ENCODE data around the gene TCF12. TPM values are rescaled to one million over a fixed set of nuclear protein-coding genes. Genes with fewer than 3 reads are reported as not detected.

The TCF12 gene
- total RNA-seq, 3 donors from 2014 or later (not counting 1 experiment from before 2014, with no cell fraction given), result 84.1 to 111 (median 107) TPM

DNA sequence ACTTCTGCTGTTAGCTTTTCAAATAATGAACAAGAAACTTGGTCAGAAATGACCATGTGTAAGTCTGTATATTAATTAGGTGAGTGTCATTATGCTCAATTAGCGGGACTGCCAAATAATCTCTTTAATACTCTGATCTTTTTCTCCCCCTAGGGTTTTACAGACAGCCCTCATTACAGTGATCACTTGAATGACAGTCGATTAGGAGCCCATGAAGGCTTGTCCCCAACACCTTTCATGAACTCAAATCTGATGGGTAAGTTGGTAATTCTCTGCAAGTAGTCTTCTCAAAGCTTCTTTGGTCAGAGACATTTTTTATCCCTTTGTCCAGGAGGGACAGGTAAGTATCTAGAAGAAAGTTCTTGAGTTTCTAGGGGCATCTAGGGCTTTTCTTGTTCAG, 173.2 kb downstream of the TCF12 start:
- DNase-seq (no peak), ATAC-seq (no peak)
- Histone ChIP-seq H3K4me3 (ENCODE audit: low read length) (no peak overlapping the region), H3K36me3 (ENCODE audit: control insufficient read depth, insufficient read depth, low read length) (peaks cover 2% of the 10 kb centered on the region), H3K4me1 (ENCODE audit: control insufficient read depth, insufficient read depth, low read length) (no peaks in the 10 kb centered on the region), H3K27ac (ENCODE audit: low read length) (no peak overlapping the region), H3K9me3 (ENCODE audit: control insufficient read depth, insufficient read depth, low read length) (no peaks in the 10 kb centered on the region), H3K27me3 (ENCODE audit: control insufficient read depth, insufficient read depth, low read length) (no peaks in the 10 kb centered on the region)
- Mint-ChIP-seq H3K4me3 (no peak overlapping the region), H3K9me3 (no peaks in the 10 kb centered on the region), H3K27ac (peak overlapping the region; percentile 19 to 49), H3K36me3 (no peaks in the 10 kb centered on the region), H3K27me3 (ENCODE audit: low read depth in 2 of 2) (no peaks in the 10 kb centered on the region), H3K4me1 (peaks cover 28 to 30% of the 10 kb centered on the region in 2 donors)
- intact Hi-C loops (cut with micrococcal nuclease), result no loop called here
- WGBS (ENCODE audit: insufficient coverage), result 100% methylated on average over 1 of the region's 2 CpGs
- TF ChIP-seq, protein P1, sequence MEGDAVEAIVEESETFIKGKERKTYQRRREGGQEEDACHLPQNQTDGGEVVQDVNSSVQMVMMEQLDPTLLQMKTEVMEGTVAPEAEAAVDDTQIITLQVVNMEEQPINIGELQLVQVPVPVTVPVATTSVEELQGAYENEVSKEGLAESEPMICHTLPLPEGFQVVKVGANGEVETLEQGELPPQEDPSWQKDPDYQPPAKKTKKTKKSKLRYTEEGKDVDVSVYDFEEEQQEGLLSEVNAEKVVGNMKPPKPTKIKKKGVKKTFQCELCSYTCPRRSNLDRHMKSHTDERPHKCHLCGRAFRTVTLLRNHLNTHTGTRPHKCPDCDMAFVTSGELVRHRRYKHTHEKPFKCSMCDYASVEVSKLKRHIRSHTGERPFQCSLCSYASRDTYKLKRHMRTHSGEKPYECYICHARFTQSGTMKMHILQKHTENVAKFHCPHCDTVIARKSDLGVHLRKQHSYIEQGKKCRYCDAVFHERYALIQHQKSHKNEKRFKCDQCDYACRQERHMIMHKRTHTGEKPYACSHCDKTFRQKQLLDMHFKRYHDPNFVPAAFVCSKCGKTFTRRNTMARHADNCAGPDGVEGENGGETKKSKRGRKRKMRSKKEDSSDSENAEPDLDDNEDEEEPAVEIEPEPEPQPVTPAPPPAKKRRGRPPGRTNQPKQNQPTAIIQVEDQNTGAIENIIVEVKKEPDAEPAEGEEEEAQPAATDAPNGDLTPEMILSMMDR (IDR thresholded peaks at IDR 0.05), result no peak

DNA sequence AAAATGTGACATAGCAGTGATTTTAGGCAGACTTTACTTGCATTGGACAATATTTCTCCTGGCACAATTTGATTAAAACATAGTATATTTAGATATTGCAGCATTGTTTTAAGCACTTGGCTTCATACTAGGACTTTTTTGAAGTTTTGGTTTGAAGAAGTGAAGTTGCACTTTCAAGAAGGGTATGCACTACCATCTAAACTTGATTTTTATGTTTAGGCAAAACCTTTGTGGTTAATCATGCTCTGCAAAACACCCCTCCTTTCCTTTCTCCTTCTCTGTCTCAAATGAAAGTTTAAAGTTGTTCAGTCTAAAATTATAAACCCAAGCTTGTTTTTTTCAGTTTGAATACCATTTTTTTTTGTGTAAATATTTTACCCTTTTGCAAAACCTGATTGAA, 173.8 kb downstream of the TCF12 start:
- TF ChIP-seq, protein P1 (IDR thresholded peaks at IDR 0.05), result no peak
- peak overlapping the region in 1 of 2 donors; percentile 49 for H3K27ac Mint-ChIP-seq
- ATAC-seq (no peak), DNase-seq (no peak)
- Histone ChIP-seq H3K4me1 (ENCODE audit: control insufficient read depth, insufficient read depth, low read length) (no peaks in the 10 kb centered on the region), H3K27ac (ENCODE audit: low read length) (no peak overlapping the region), H3K9me3 (ENCODE audit: control insufficient read depth, insufficient read depth, low read length) (no peaks in the 10 kb centered on the region), H3K4me3 (ENCODE audit: low read length) (no peak overlapping the region), H3K27me3 (ENCODE audit: control insufficient read depth, insufficient read depth, low read length) (no peaks in the 10 kb centered on the region), H3K36me3 (ENCODE audit: control insufficient read depth, insufficient read depth, low read length) (peaks cover 2% of the 10 kb centered on the region)
- no peaks in the 10 kb centered on the region for H3K9me3 Mint-ChIP-seq
- no peak overlapping the region for H3K4me3 Mint-ChIP-seq
- H3K4me1 Mint-ChIP-seq, result peaks cover 28 to 30% of the 10 kb centered on the region in 2 donors
- intact Hi-C loops (cut with micrococcal nuclease), result no loop called here
- no peaks in the 10 kb centered on the region for H3K27me3 Mint-ChIP-seq (ENCODE audit: low read depth in 2 of 2)
- H3K36me3 Mint-ChIP-seq, result no peaks in the 10 kb centered on the region

DNA sequence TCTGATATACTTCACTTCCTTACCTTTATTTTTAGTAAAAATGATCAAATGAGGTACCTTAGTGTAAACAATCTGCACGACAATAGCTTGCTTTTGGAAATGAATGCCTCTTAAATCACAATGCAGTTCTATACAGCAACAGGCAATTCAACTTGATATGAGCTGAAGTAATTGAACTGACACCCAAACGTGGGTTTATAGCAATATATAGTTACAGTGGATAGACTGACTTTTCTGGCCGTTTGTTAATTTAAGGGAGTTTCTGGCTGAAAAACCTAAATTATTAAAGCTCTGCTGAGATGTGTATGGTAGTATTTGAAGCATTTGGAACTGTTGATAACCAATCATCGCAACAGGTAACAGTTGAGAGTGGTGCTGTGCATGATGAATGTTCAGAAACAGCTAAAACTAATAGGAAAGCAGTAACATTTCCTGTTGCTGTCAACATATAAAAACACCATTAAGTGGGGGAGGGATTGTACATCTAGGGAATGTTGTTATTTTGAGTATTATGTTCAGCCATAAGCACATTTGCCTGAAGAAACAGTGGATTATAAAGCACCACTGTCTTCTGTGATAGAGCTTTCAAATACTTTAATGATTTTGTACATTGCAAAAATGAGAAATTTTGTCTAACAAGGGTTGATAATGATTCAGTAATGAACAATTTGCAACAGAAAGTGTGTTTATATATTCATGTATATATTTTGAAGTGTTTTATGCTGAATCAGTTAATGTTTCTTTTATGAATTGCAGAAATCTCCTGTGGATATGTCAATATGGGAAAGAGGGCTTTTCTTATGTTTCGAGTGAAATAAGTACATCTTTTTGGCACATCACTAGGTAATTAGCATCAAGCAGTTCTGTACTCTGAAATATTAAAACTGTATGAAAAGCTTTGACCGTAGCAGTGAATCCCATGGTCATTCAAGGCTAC, 176.1 kb downstream of the TCF12 start:
- Mint-ChIP-seq H3K4me3 (no peak overlapping the region), H3K27ac (no peak overlapping the region), H3K27me3 (ENCODE audit: low read depth in 2 of 2) (no peaks in the 10 kb centered on the region), H3K36me3 (no peaks in the 10 kb centered on the region), H3K9me3 (no peaks in the 10 kb centered on the region), H3K4me1 (peaks cover 26 to 28% of the 10 kb centered on the region in 2 donors)
- Histone ChIP-seq H3K27me3 (ENCODE audit: control insufficient read depth, insufficient read depth, low read length) (no peaks in the 10 kb centered on the region), H3K9me3 (ENCODE audit: control insufficient read depth, insufficient read depth, low read length) (no peaks in the 10 kb centered on the region), H3K4me3 (ENCODE audit: low read length) (no peak overlapping the region), H3K36me3 (ENCODE audit: control insufficient read depth, insufficient read depth, low read length) (peaks cover 2% of the 10 kb centered on the region), H3K4me1 (ENCODE audit: control insufficient read depth, insufficient read depth, low read length) (no peaks in the 10 kb centered on the region), H3K27ac (ENCODE audit: low read length) (no peak overlapping the region)
- intact Hi-C loops (cut with micrococcal nuclease), result no loop called here
- DNase-seq (no peak), ATAC-seq (no peak)
- 80% methylated on average over 6 of the region's 6 CpGs for WGBS (ENCODE audit: insufficient coverage)
- TF ChIP-seq, protein P1 (IDR thresholded peaks at IDR 0.05), result no peak
